Measurements from ENCODE around the gene CYP2R1.

CYP2R1 gene, protein sequence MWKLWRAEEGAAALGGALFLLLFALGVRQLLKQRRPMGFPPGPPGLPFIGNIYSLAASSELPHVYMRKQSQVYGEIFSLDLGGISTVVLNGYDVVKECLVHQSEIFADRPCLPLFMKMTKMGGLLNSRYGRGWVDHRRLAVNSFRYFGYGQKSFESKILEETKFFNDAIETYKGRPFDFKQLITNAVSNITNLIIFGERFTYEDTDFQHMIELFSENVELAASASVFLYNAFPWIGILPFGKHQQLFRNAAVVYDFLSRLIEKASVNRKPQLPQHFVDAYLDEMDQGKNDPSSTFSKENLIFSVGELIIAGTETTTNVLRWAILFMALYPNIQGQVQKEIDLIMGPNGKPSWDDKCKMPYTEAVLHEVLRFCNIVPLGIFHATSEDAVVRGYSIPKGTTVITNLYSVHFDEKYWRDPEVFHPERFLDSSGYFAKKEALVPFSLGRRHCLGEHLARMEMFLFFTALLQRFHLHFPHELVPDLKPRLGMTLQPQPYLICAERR

DNA sequence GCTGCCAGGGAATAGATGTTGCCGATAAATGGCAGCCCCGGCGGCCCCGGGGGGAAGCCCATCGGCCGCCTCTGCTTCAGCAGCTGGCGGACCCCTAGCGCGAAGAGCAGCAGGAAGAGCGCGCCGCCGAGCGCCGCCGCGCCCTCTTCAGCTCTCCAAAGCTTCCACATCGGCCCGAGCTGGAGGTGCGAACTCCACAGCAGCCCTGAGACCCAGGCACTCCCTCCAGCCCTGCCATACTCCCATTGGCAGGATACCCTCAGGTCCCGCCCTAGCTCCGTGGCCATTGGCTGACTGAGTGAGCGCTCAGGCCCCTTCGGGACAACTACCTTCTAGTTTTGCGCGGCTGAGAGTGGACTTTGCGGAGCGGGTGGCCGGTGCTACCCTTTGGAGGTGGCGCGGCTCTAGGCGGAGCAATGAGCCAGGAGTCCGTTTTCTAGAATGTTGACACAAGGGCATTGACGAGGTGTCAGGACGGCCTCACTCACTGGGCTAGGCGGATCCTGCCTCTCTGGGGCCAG is at the start of gene CYP2R1:
CYP2R1 (minus strand) TSS at position 196 of the 521 bp plus-strand sequence; CDS start at position 170, 26 bp downstream.
- peak; percentile 71 to 92 for DNase-seq (ENCODE audit: extremely low read depth in 1 of 2, low read depth in 1 of 2)

- no peak for DNase-seq (ENCODE audit: extremely low read depth in 1 of 2, low read depth in 1 of 2)
Measured at GRCh38 chr11:14938936-14939335, 46.9 kb upstream of the CYP2R1 start.

DNA sequence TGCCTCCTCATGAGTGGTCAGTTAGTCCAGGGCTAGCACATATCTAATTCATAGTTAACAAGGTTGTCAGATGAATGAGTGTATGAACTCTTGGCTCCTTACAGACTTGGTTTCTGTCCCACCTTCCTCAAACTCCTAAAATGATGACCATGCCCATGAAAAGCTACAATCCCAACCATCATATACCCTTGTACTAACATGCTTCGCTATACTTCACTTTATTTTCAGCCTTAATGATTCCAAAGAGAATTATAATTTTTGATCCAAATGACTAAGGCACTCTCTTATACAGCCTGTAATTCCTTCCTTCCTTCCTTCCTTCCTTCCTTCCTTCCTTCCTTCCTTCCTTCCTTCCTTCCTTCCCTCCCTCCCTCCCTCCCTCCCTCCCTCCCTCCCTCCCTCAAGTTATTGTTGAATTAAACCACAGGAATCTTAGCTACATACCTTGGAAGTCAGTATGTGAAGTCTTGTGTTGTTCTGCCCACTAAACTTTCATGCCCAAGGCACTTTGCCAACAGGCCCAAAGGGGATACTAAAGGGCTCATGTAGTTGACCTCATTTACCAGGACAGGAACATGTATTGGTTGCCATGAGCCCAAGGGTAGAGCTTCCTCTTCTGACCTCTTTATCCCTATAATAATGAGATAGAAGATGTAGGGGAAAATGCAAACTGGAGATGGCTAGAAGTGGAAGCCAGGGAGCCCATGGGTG is 42.8 kb upstream of the CYP2R1 start:
- no peak for DNase-seq (ENCODE audit: extremely low read depth in 1 of 2, low read depth in 1 of 2)

DNA sequence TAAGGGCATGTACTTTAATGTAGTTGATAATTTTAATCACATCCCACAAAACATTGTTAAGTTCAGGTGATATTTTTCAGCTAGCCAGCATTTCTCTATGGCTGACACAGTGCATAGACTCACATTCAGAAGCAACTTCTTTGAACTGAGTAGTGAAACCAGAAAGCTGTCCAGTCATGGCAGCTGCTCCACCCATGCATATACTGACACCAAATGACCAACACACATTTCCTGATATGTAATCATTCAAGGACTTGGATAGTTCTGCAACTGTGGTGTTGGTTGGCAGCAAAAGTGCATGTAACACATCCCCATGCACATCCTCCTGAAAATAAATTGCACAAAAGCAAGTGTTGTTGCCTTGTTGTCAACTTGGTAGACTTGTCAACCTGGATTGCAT is 40.4 kb upstream of the CYP2R1 start:
- DNase-seq (ENCODE audit: extremely low read depth in 1 of 2, low read depth in 1 of 2): no peak

GRCh38 chr11:14930369-14930768 is 38.3 kb upstream of the CYP2R1 start:
- no peak for DNase-seq (ENCODE audit: extremely low read depth in 1 of 2, low read depth in 1 of 2)

DNA sequence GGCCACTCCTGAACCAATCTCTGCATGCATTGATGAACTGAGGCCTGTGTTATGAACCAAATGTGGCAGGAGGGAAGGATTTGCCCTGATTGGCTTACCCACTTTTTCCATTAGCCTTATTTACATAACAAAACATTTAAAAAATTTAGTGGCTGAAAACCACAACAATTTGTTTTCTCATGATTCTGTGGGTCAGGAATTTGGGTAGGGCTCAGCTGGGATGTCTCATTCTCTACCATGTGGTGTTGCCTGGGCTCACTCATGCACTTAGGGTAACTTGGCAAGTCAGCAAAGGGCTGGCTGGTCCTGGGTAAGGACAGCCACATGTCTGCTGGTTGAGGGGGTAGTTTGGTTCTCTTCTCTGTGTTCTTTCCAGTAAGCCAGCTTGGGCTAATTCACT is 35.1 kb upstream of the CYP2R1 start:
- DNase-seq (ENCODE audit: extremely low read depth in 1 of 2, low read depth in 1 of 2): no peak

GRCh38 chr11:14924318-14924717 is 32.3 kb upstream of the CYP2R1 start:
- DNase-seq (ENCODE audit: extremely low read depth in 1 of 2, low read depth in 1 of 2): no peak

GRCh38 chr11:14916403-14916802 is 24.4 kb upstream of the CYP2R1 start:
- DNase-seq (ENCODE audit: extremely low read depth in 1 of 2, low read depth in 1 of 2): no peak

DNA sequence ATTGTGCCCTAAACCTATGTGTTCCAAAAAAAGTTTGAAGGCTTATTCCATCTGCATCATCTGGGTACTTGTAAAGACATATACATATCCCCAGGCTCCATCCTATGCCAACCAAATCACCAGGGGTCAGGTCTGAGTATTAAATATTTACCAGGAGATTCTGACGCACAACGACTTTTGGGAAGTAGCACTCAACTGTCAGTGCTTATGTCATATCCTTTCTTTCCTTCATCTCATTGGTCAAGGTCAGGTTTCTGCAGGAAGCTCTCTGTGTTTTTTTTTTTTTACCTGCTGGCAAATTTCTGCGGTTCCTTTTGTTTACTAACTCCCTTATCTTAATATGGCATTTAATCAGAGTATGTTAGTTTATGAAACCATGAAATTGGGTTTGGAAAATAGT is 22.5 kb upstream of the CYP2R1 start:
- DNase-seq (ENCODE audit: extremely low read depth in 1 of 2, low read depth in 1 of 2): no peak

DNA sequence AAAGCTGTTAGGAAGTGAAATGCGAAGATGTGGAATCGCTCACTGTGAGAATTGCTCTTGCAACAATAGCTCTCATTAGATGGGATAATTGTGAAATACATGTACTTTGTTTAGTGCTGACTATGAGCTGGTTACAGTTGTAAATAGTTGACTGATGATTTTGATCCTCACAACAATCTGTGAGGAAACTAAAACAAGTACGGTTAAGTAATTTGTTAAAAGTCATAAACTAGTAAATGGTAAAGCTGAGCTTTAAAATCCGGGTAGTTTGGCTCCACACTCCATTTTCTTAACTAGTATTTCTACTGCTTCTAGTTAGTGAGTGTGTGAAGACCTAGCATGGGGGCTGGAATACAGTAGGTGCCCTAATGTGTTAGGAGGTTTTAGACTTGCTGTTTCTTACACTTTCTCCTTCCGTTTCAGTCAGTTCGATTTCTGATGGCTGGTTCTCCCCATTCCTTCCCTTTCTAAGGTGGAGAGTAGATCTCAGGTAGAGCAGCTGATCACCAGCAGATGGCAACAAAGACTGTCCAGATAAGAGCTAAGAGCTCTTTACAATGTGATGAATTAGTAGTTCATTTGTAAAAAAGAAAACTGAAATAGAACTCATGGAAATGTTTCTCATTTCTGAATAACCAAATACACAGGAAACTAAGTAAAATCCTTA is 16.3 kb upstream of the CYP2R1 start:
- DNase-seq (ENCODE audit: extremely low read depth in 1 of 2, low read depth in 1 of 2): no peak

DNA sequence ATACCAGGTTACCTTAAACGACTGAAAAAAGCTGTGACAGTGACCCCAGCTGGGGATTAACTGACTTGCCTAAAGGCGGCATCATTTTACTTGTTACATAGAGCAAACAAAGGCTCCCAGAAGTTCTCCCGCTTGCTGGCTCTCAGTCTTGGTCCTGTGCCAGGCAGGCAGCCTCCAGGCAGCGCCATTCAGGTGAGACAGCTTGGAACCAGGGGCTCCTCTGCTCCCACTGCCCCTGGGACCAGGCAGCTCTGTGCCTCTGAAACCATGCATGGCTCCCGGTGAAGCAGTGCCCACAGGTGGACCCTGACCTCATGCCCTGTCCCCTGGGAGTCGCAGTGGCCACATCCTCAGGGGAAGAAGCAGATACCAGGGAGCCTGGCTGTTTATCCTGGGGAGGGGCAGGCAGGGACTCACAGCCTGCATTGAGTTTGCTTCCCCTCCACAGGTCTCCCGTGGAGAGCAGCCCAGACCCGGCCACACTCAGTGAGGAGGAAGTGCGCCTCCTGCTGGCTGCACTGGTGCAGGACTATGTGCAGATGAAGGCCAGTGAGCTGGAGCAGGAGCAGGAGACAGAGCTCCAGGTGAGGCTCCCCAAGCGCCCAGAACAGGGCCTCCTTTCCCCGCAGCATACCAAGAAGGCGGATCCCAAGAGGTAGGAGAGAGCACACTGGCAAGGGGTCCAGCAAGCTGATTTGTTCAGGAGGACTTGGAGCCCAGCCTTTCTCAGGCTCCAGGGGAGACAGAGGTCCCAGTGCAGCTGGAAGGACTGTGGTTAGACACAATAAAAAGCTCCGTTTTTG is 15.6 kb upstream of the CYP2R1 start:
- DNase-seq (ENCODE audit: extremely low read depth in 1 of 2, low read depth in 1 of 2): peak; percentile 51 to 72

DNA sequence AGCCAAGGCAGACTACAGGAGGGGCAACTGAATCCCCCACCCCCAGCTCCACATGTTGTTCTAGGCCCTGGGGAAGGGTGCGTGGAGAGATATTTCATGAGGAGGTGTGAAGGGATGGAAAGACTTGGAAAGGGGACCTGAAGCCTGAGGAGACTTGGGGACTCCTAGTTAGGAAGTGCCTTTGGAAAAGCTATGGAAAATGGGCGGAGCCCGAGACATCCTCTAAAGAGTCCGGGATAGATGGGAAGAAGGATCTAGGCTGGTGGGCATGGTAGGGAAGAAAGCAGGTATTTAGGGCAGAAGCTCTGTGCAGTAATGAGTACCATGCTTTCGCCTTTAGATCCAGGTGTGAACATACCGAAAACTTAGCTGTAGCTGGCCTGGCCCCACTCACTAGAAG is 15.0 kb upstream of the CYP2R1 start:
- DNase-seq (ENCODE audit: extremely low read depth in 1 of 2, low read depth in 1 of 2): no peak

DNA sequence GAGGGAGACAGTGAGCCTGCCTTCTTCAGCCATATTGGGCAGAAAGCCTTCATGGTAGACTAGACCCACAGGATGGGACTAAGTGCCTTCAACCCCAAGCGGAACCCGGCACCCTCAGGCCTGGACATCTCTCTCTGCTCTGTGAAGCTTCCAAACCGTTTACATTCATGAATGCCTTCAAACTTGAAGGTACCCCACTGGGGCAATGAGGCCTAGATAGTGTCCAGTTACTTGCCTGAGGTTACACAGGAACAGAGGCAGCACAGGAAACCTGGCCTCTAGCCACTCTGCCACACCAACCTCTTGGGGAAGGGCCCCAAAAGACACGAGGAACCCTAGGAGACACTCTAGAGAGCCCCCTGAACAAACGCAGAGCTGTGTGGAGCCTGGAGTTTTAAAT is 14.5 kb upstream of the CYP2R1 start:
- no peak for DNase-seq (ENCODE audit: extremely low read depth in 1 of 2, low read depth in 1 of 2)

GRCh38 chr11:14905104-14906033 is 13.3 kb upstream of the CYP2R1 start:
- peak; percentile 32 to 54 for DNase-seq (ENCODE audit: extremely low read depth in 1 of 2, low read depth in 1 of 2)

- peak; percentile 67 to 76 for DNase-seq (ENCODE audit: extremely low read depth in 1 of 2, low read depth in 1 of 2)
Measured at GRCh38 chr11:14904745-14905103, 12.7 kb upstream of the CYP2R1 start.

DNA sequence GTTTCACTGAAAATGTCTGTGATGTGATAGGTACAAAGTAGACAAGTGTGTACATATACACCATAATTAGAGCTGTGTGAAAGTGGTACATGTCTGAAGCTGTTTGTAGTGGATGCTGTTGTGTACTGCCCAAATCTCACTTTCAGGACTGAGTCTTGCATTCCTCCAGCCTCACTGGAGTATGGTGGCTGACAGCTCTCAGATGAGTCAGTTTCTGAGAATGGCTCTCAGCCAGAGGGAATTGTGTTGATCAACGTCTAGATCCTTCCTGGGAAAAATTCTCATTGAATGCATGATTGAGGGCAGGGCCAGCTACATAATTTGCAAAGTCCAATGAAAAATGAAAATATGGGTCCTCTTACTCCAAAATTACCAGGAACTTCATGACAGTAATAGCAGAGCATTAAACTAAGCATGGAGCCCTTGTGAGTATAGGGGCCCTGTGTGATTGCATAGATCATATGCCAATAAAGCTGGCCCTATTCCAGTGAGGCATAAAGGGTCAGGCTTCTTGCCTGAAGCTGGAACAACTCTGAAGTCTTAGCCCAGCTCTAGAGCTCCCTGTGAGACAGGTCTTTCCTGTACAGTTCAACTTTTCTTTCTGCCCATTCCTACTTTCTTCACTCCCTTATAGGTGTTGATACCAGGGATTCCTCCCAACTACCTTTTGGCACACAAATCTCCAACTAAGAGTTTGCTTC is 10.8 kb upstream of the CYP2R1 start:
- DNase-seq (ENCODE audit: extremely low read depth in 1 of 2, low read depth in 1 of 2): no peak

DNA sequence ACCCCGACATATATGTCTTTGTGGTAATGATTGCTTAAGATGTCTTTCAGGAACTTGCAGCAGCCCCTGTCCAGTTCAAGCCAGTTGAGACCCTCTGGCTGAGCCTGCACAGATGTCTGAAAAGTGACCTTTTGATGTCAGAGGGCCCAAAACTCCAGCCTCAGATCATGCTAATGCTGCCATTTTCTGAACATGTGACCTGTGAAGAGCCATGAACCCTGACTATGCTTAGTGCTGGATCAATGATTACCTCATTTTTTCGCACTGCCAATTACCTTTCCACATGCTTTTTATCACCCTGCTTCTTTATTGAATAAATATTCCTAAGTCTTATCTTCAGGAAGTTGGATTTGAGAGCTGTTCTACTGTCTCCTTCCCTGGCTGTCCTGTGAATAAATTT is 6.9 kb upstream of the CYP2R1 start:
- DNase-seq (ENCODE audit: extremely low read depth in 1 of 2, low read depth in 1 of 2): no peak

DNA sequence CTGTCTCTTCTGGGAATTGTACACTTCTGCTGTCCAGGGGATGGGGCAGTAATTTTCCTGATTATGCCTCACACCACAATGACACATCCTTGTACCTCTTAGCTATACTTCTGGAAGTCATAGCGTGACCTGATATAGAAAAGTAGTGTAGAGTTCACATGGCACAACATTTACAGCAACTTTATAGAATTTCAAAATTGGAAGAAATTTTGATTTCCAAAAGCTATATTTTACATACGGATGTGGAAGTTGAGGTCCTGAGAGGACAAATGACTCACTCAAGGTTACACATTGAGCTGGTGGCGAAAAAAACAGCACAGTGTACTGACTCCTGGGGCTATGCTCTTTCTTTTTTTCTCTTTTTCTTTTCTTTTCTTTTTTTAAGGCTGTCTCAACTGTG is 6.3 kb upstream of the CYP2R1 start:
- DNase-seq (ENCODE audit: extremely low read depth in 1 of 2, low read depth in 1 of 2): no peak
